ENCODE data around the gene P2RY6.
A peak's percentile ranks its signal among the peaks of the same experiment; 100 is the strongest.

Gene P2RY6, protein sequence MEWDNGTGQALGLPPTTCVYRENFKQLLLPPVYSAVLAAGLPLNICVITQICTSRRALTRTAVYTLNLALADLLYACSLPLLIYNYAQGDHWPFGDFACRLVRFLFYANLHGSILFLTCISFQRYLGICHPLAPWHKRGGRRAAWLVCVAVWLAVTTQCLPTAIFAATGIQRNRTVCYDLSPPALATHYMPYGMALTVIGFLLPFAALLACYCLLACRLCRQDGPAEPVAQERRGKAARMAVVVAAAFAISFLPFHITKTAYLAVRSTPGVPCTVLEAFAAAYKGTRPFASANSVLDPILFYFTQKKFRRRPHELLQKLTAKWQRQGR

DNA sequence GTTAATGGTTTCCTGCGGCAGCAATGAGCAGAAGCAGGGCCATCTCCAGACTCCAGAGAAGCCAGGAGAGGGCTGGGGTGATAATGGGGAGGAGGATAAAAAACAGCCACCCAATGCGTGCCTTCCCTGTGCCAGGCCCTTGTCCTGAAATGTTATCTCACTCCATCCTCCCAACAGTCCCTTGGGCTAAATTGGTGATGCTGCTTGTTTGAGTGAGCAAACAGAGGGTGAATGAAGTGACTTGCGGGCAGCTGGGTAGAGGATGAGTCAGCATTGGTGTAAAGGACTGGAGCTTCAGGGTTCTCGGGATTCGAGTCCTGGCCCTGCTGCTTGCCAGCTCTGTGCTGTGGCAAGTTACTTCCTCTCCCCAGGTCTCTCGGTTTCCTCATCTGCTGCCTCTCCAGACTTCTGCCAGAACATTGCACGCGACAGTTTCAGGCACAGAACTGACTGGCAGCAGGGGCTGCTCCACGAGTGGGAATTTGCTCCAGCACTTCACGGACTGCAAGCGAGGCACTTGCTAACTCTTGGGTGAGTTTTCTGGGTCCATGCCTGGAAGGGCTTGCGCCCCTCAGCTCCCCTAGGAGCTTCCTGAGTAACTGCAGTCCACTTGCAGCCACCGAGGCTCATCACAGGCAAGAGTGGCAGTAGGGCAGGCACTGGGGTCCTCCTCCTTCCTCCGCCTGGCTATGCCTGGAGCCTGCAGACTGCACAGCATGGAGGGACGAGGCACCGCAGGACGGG lies at the start of gene P2RY6:
TSS of gene P2RY6 (plus strand) at position 403 of the 744 bp plus-strand sequence. CDS start 24,181 bp downstream, outside the sequence.
- peak; percentile 25 for DNase-seq

GRCh38 chr11:73223998-73224730 lies 48.0 kb upstream of the P2RY6 start:
- peak; percentile 6 for DNase-seq

- DNase-seq, result peak; percentile 13
These were observed 47.0 kb upstream of the P2RY6 start for GRCh38 chr11:73225001-73225686.

DNA sequence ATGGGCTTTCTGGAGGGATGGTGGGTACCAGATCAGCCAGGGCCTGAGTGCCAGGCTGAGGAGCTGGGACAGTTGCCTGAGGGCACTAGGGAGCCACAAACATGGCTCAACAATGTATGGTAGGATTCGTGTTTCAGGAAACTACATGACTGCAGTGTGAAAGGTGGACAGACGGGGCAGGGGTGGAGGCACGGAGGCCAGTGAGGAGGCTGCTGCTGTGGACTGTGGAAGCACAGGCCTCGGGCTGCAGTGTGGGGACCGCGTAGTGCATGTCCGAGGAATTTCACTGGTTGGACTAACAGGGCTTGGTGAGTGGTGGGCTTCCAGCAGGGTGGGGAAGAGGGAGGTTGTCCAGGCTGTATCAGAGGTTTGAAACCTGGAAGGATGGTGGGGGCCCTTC lies 46.3 kb upstream of the P2RY6 start:
- peak; percentile 17 for DNase-seq

- peak; percentile 6 for DNase-seq
These were observed 45.7 kb upstream of the P2RY6 start for GRCh38 chr11:73226297-73227006.

GRCh38 chr11:73227571-73228211 lies 44.4 kb upstream of the P2RY6 start:
- DNase-seq, result peak; percentile 11

GRCh38 chr11:73228268-73229134 lies 43.6 kb upstream of the P2RY6 start:
- DNase-seq, result peak; percentile 14

DNA sequence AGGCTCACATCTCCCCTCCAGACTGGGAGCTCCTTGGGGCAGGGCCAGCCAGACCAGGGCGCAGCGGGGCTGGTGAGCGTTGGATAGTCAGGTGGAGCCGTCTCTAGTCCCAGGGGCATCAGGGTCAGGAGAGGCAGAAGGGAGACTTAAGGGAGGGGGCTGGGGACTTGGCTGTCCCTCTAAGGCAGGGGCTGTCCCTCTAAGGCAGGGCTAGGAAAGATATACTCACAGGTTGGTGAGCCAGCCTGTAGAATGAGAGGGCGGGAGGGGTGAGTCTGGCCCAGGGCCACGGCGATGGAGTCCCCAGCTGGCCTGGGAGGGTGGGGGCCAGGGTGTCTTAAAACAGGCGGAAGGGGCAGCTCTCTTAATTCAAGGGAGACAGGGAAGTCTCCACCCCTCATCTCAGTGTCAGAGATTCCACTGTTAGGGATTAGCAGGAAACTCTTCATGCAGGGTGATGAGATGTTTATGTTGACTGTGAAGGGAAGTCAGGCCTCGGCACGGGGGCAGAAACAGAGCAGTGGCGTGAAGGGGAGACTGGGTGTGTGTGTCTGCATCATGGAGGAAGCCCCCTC lies 42.7 kb upstream of the P2RY6 start:
- DNase-seq, result no peak

DNA sequence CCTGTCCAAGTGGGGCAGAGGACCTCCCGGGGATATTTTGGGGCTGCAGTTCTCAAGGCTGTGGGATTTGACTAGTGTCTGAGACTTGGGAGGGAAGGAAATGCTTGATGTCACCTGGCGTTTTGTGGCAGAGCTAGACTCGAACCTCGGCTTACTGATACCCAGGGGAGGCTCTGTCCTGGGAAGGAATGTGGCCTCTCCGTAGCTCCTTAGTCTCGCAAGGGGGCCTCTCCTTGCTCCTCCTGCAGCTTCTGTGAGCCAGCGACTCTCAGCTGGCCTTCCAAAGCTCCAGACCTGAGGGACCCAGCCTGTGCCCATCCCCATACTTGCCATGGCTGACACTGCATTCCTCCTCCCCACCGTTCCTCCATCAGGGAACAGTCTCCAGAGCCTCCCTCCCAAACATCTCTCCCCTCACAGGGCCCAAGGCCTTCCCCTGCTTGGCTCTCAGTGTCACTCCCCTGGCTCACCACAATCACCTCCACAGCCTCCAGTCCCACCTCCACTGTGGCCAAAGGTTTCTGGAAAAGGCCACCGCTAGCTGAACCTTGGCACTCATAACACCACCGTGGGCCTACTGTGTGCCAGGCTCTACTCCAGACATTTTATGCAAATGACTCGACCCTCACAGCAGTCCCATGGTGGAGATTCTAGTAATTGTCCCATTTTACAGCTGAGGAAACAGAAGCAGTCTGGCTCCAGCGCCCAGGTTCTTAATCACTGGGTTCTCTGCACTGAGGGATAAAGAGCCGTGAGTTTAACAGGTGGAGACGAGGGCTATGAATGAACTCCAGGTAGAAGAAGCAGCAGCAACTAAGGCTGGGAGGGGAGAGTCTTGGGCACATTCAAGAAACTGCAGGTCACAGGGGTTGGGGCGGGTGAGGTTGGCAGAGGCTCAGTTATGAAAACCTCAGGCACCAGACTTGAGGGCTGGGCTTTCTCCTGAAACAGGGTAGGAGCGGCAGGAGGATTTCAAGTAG lies 42.0 kb upstream of the P2RY6 start:
- DNase-seq, result peak; percentile 15

GRCh38 chr11:73230931-73231330 lies 41.2 kb upstream of the P2RY6 start:
- no peak for DNase-seq

DNA sequence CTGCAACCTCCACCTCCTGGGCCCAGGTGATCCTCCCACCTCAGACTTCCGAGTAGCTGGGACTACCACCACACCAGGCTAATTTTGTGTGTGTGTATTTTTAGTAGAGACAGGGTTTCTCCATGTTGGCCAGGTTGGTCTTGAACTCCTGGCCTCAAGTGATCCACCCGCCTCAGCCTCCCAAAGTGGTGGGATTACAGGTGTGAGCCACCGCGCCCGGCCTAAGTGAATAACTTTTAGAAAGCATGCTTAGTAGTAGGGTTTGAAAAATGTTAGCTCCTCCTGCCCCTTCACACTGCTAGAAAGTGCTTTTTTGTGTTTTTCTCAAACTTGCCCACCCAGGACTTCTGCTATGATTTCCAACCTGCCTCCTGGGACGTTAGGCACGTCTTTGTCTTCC lies 39.7 kb upstream of the P2RY6 start:
- DNase-seq, result peak; percentile 9

- DNase-seq, result peak; percentile 17
These were observed 38.9 kb upstream of the P2RY6 start for GRCh38 chr11:73233211-73233610.

DNA sequence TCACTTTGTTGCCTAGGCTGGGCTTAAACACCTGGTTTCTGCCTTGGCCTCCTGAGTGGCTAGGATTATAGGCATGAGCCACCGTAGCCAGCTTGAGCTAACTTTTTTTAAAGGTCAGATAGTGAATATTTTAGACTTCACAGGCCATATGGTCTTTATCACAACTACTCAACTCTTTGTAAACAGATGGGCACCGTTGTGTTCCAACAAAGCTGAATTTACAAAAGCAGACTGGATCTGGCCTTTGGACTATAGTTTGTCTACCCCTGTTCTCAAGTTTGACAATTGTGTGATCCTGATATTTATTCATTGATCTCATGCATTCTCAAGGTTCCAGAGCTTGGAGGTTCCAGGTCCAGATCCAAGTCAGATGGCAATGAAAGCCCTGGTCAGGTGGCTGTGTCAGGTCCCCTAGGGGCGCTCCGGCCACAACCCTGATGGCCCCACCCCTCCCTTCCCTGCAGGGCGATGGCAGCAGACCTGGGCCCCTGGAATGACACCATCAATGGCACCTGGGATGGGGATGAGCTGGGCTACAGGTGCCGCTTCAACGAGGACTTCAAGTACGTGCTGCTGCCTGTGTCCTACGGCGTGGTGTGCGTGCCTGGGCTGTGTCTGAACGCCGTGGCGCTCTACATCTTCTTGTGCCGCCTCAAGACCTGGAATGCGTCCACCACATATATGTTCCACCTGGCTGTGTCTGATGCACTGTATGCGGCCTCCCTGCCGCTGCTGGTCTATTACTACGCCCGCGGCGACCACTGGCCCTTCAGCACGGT lies 38.3 kb upstream of the P2RY6 start:
- DNase-seq, result no peak

- DNase-seq, result no peak
These were observed 37.5 kb upstream of the P2RY6 start for GRCh38 chr11:73234471-73235181.

DNA sequence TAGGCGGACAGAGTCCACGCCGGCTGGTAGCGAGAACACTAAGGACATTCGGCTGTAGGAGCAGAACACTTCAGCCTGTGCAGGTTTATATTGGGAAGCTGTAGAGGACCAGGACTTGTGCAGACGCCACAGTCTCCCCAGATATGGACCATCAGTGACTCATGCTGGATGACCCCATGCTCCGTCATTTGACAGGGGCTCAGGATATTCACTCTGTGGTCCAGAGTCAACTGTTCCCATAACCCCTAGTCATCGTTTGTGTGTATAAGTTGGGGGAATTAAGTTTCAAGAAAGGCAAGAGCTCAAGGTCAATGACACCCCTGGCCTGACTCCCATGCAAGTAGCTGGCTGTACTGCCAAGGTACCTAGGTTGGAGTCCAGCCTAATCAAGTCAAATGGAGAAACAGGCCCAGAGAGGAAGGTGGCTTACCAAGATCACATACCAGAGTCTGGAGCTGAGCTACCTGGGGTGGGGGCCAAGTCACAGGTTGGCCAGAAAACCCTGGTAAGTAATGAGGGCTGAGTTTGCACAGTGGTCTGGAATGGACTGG lies 36.8 kb upstream of the P2RY6 start:
- no peak for DNase-seq

GRCh38 chr11:73236205-73236765 lies 35.9 kb upstream of the P2RY6 start:
- DNase-seq, result no peak

GRCh38 chr11:73236854-73237253 lies 35.3 kb upstream of the P2RY6 start:
- no peak for DNase-seq

All from activated CD4-positive, CD25-positive, alpha-beta regulatory T cell treated with anti-CD3 and anti-CD28 coated beads, Interleukin-2, amount 50 U/mL, for 72 hours (primary cell).